H7 (cell line): Measurements from ENCODE around the gene ZBTB8A. TPM values are rescaled to one million over a fixed set of nuclear protein-coding genes. Genes with fewer than 3 reads are reported as not detected.
A peak's percentile ranks its signal among the peaks of the same experiment; 100 is the strongest.
"Not testable (repeated sequence)": the region's sequence is repeated elsewhere in the genome, so short reads cannot be mapped to it uniquely, and the experiment has no call there.

Source experiments
- DNase-seq: peaks from one replicate; pipeline ENCODE4 v3.0.0; 2012
- H3K27me3 ChIP-seq: 2 replicates; pipeline ENCODE4 v1.6.0; 2011; ENCODE audit warnings: mild to moderate bottlenecking, low read length; ENCODE audit not compliant: control insufficient read depth, insufficient read depth
- H3K36me3 ChIP-seq: replicated peaks from 2 replicates; pipeline ENCODE4 v1.5.1; 2011; ENCODE audit warnings: low read length; ENCODE audit not compliant: control insufficient read depth, insufficient read depth
- H3K4me3 ChIP-seq: 2 replicates; pipeline ENCODE4 v1.5.1; 2011; ENCODE audit warnings: low read depth, mild to moderate bottlenecking, control low read depth, low read length, moderate library complexity; ENCODE audit not compliant: insufficient read depth
- total RNA-seq: library from RNA; depleted of rRNA; stranded (reverse); fragments of >200 nt; shearing (Covaris generic); gene quantifications from 2 replicates; pipeline ENCODE4 v1.2.3, GENCODE V29; 2014

Gene ZBTB8A
- total RNA-seq, 1 experiment from 2014 or later: 6.2 TPM

- Histone ChIP-seq H3K36me3 (no peaks in the 10 kb centered on the region; the same call in 1 of the 2 replicates), H3K27me3 (no peaks in the 10 kb centered on the region), H3K4me3 (no peak overlapping the region)
- DNase-seq: no peak
Observed at GRCh38 chr1:32619701-32620485, 80.7 kb downstream of the ZBTB8A start.

- no peak overlapping the region for H3K4me3 ChIP-seq
- no peaks in the 10 kb centered on the region; the same call in 1 of the 2 replicates for H3K36me3 ChIP-seq
- no peaks in the 10 kb centered on the region for H3K27me3 ChIP-seq
- no peak for DNase-seq
Observed at GRCh38 chr1:32622205-32622604, 83.0 kb downstream of the ZBTB8A start.

GRCh38 chr1:32622806-32623681, 83.8 kb downstream of the ZBTB8A start:
- Histone ChIP-seq H3K36me3 (no peaks in the 10 kb centered on the region; the same call in 1 of the 2 replicates), H3K4me3 (no peak overlapping the region), H3K27me3 (no peaks in the 10 kb centered on the region)
- no peak for DNase-seq

- no peak for DNase-seq
- Histone ChIP-seq H3K4me3 (no peak overlapping the region), H3K36me3 (no peaks in the 10 kb centered on the region; the same call in 1 of the 2 replicates), H3K27me3 (no peaks in the 10 kb centered on the region)
Observed at GRCh38 chr1:32623775-32624174, 84.5 kb downstream of the ZBTB8A start.

- H3K36me3 ChIP-seq: no peaks in the 10 kb centered on the region
- DNase-seq: no peak
- no peaks in the 10 kb centered on the region for H3K27me3 ChIP-seq
- no peak overlapping the region for H3K4me3 ChIP-seq
Observed at GRCh38 chr1:32626176-32626575, 86.9 kb downstream of the ZBTB8A start.

GRCh38 chr1:32627596-32628162, 88.5 kb downstream of the ZBTB8A start:
- no peak for DNase-seq
- Histone ChIP-seq H3K27me3 (no peaks in the 10 kb centered on the region), H3K36me3 (no peaks in the 10 kb centered on the region), H3K4me3 (no peak overlapping the region)

- not testable (repeated sequence) for H3K27me3 ChIP-seq, H3K36me3 ChIP-seq, H3K4me3 ChIP-seq, DNase-seq
Observed at GRCh38 chr1:32630173-32630572, 90.9 kb downstream of the ZBTB8A start.

GRCh38 chr1:32632829-32633228, 93.6 kb downstream of the ZBTB8A start:
- Histone ChIP-seq H3K27me3 (no peaks in the 10 kb centered on the region), H3K36me3 (no peaks in the 10 kb centered on the region), H3K4me3 (no peak overlapping the region)
- DNase-seq: no peak

- Histone ChIP-seq H3K4me3 (no peak overlapping the region), H3K36me3 (no peaks in the 10 kb centered on the region), H3K27me3 (no peaks in the 10 kb centered on the region)
- no peak for DNase-seq
Observed at GRCh38 chr1:32635508-32636277, 96.5 kb downstream of the ZBTB8A start.

GRCh38 chr1:32636914-32637645, 97.9 kb downstream of the ZBTB8A start:
- DNase-seq: peak; percentile 36
- H3K36me3 ChIP-seq: no peaks in the 10 kb centered on the region
- H3K4me3 ChIP-seq: no peak overlapping the region
- H3K27me3 ChIP-seq: no peaks in the 10 kb centered on the region

- no peaks in the 10 kb centered on the region for H3K27me3 ChIP-seq
- no peak for DNase-seq
- no peaks in the 10 kb centered on the region for H3K36me3 ChIP-seq
- no peak overlapping the region for H3K4me3 ChIP-seq
Observed at GRCh38 chr1:32639489-32640075, 100.4 kb downstream of the ZBTB8A start.

- not testable (repeated sequence) for DNase-seq, H3K27me3 ChIP-seq, H3K4me3 ChIP-seq, H3K36me3 ChIP-seq
Observed at GRCh38 chr1:32642292-32642827, 103.1 kb downstream of the ZBTB8A start.

GRCh38 chr1:32644426-32644825, 105.2 kb downstream of the ZBTB8A start:
- Histone ChIP-seq H3K27me3 (no peaks in the 10 kb centered on the region), H3K4me3 (no peak overlapping the region), H3K36me3 (no peaks in the 10 kb centered on the region; the same call in 1 of the 2 replicates)
- no peak for DNase-seq
